ENCODE measurements around the gene UTS2R. TPM values are rescaled to one million over a fixed set of nuclear protein-coding genes. Genes with fewer than 3 reads are reported as not detected.

UTS2R gene
- total and polyA plus RNA-seq, 12 donors: not detected

- TF ChIP-seq POLR2A (IDR thresholded peaks at IDR 0.05) (no peak), CTCF (IDR thresholded peaks at IDR 0.05) (no peak)
- no peak overlapping the region for H3K27ac ChIP-seq
- no peaks in the 10 kb centered on the region for H3K27me3 ChIP-seq
- H3K4me3 ChIP-seq: no peak overlapping the region
- 29 to 41% (median 34%) methylated on average over 14 to 17 of the region's 17 CpGs; no CpG with 5 or more reads in 1 of the 4 donors for WGBS, 4 donors
- H3K36me3 ChIP-seq (replicated peaks in 1 of 2): no peaks in the 10 kb centered on the region
- DNase-seq: peak in 4 of 7 donors; percentile 35 to 60 (median 58)
- no peaks in the 10 kb centered on the region for H3K9me3 ChIP-seq (replicated peaks in 1 of 3)
- peaks cover 9 to 17% of the 10 kb centered on the region in 2 donors for H3K4me1 ChIP-seq (replicated peaks in 1 of 2)
- intact Hi-C loops (cut with DNase I): no loop called here
These were observed 14.8 kb downstream of the UTS2R start for GRCh38 chr17:82386255-82386831.

DNA sequence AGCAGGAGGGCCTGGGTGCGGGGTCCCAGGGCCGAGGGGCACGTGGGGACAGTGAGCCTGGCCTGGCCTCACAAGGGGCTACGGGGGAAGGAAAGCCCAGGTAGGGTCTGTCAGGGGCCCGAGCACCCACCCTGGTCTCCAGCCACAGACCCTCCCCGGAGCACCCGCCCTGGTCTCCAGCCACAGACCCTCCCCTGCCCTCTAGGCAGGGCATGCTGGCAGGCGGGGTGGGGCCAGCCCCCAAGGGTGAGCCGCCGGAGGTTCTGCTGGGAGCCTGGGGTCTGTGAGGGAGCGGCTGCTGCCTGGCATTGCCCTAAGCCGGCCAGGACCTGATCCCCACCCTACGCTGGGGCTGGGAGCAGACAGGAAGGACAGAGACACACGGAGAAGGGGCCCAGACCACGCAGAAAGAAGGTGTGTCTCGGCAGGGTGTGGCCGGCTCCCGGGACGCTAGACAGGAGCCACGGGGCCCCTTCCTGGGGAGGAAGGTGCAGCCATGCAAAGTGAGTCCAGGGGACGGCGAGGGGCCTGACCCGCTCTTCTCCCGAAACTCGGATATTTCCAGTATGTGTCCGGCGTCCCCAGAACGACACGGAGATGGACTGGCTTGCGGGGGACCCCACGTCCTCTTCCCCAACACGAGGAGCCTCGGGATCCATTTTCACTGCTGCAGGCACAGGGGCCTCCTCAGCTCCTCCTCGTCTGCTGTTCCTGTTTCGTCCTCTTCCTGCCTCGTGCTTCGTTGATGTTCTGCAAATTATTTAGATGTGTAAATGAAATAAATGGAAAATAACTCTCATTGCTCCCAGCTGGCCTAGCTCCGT, 15.5 kb downstream of the UTS2R start:
- whole genome bisulfite sequencing, 4 donors: 49 to 62% (median 59%) methylated on average over 17 to 38 of the region's 38 CpGs
- no peak for DNase-seq
- intact Hi-C loops (cut with DNase I): no loop called here
- TF ChIP-seq POLR2A (IDR thresholded peaks at IDR 0.05): no peak
- no peak for TF ChIP-seq CTCF (IDR thresholded peaks at IDR 0.05)
- H3K27ac ChIP-seq: no peak overlapping the region
- H3K27me3 ChIP-seq: no peaks in the 10 kb centered on the region
- peaks cover 9 to 17% of the 10 kb centered on the region in 2 donors for H3K4me1 ChIP-seq (replicated peaks in 1 of 2)
- no peak overlapping the region for H3K4me3 ChIP-seq
- no peaks in the 10 kb centered on the region for H3K9me3 ChIP-seq (replicated peaks in 1 of 3)
- peaks cover 0 to 3% of the 10 kb centered on the region in 2 donors for H3K36me3 ChIP-seq (replicated peaks in 1 of 2)

- Histone ChIP-seq H3K27ac (no peak overlapping the region), H3K9me3 (replicated peaks in 1 of 3) (no peaks in the 10 kb centered on the region), H3K4me1 (replicated peaks in 1 of 2) (peaks cover 9 to 17% of the 10 kb centered on the region in 2 donors), H3K36me3 (replicated peaks in 1 of 2) (peaks cover 0 to 5% of the 10 kb centered on the region in 2 donors), H3K4me3 (no peak overlapping the region), H3K27me3 (no peaks in the 10 kb centered on the region)
- no peak for DNase-seq
- WGBS, 4 donors: 51 to 63% (median 58%) methylated on average over 3 of the region's 3 CpGs
- intact Hi-C loops (cut with DNase I): no loop called here
- TF ChIP-seq CTCF (IDR thresholded peaks at IDR 0.05): no peak
- no peak for TF ChIP-seq POLR2A (IDR thresholded peaks at IDR 0.05)
These were observed 16.1 kb downstream of the UTS2R start for GRCh38 chr17:82387705-82388106.

DNA sequence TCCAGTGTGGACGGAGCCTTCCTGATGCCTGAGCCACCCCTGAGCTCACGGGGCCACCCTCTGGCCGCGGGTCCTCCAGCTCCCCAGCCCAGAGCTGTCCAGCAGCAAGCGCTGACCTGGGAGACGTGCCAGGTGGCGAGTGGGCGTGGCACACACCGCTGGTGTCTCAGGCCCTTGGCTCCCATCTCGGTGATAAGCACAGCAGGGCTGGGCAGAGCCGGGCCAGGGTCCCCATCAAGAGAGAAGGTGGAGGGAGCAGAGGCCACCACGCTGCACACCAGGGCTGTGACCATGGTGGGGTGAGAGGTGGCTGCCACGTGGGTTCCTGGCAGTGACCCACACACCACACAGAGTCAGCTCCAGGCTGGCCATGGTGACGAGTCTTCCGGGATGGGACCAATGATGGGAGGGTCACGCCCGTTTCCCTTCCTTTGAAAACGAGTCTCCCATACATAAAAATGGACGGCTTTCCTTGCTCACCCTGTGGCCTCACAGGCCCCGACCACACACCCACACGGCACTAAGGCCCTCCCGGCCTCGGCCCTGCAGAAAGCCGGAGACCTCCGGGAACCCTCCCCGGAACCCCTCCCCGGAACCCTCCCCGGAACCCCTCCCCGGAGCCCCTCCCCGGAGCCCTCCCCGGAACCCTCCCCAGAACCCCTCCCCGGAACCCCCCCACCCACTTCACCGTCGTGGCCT, 16.8 kb downstream of the UTS2R start:
- no peak overlapping the region for H3K4me3 ChIP-seq
- H3K36me3 ChIP-seq (replicated peaks in 1 of 2): peaks cover 0 to 5% of the 10 kb centered on the region in 2 donors
- TF ChIP-seq POLR2A (IDR thresholded peaks at IDR 0.05): no peak
- TF ChIP-seq CTCF (IDR thresholded peaks at IDR 0.05): peak in 3 of 6 experiments; percentile 7 to 29 (median 11)
- DNase-seq: peak; percentile 66 to 88 (median 82)
- peaks cover 9 to 17% of the 10 kb centered on the region in 2 donors for H3K4me1 ChIP-seq (replicated peaks in 1 of 2)
- no peak overlapping the region for H3K27ac ChIP-seq
- 57 to 78% (median 64%) methylated on average over 11 to 34 of the region's 34 CpGs for WGBS, 4 donors
- intact Hi-C loops (cut with DNase I): no loop called here
- no peaks in the 10 kb centered on the region for H3K9me3 ChIP-seq (replicated peaks in 1 of 3)
- H3K27me3 ChIP-seq: no peaks in the 10 kb centered on the region

All from adrenal gland (tissue), 12 donors.